Measurements from ENCODE around the gene CACNA1H. TPM values are rescaled to one million over a fixed set of nuclear protein-coding genes. Genes with fewer than 3 reads are reported as not detected.

Gene CACNA1H
- total and polyA plus RNA-seq, 2 of the 8 experiments (the other 6 are each of a cell fraction or from before 2014, with no cell fraction given) = 14.0 to 28.7 TPM

GRCh38 chr16:1271380-1271723 is 118.4 kb downstream of the CACNA1H start (continued):
- TF ChIP-seq, protein P1, sequence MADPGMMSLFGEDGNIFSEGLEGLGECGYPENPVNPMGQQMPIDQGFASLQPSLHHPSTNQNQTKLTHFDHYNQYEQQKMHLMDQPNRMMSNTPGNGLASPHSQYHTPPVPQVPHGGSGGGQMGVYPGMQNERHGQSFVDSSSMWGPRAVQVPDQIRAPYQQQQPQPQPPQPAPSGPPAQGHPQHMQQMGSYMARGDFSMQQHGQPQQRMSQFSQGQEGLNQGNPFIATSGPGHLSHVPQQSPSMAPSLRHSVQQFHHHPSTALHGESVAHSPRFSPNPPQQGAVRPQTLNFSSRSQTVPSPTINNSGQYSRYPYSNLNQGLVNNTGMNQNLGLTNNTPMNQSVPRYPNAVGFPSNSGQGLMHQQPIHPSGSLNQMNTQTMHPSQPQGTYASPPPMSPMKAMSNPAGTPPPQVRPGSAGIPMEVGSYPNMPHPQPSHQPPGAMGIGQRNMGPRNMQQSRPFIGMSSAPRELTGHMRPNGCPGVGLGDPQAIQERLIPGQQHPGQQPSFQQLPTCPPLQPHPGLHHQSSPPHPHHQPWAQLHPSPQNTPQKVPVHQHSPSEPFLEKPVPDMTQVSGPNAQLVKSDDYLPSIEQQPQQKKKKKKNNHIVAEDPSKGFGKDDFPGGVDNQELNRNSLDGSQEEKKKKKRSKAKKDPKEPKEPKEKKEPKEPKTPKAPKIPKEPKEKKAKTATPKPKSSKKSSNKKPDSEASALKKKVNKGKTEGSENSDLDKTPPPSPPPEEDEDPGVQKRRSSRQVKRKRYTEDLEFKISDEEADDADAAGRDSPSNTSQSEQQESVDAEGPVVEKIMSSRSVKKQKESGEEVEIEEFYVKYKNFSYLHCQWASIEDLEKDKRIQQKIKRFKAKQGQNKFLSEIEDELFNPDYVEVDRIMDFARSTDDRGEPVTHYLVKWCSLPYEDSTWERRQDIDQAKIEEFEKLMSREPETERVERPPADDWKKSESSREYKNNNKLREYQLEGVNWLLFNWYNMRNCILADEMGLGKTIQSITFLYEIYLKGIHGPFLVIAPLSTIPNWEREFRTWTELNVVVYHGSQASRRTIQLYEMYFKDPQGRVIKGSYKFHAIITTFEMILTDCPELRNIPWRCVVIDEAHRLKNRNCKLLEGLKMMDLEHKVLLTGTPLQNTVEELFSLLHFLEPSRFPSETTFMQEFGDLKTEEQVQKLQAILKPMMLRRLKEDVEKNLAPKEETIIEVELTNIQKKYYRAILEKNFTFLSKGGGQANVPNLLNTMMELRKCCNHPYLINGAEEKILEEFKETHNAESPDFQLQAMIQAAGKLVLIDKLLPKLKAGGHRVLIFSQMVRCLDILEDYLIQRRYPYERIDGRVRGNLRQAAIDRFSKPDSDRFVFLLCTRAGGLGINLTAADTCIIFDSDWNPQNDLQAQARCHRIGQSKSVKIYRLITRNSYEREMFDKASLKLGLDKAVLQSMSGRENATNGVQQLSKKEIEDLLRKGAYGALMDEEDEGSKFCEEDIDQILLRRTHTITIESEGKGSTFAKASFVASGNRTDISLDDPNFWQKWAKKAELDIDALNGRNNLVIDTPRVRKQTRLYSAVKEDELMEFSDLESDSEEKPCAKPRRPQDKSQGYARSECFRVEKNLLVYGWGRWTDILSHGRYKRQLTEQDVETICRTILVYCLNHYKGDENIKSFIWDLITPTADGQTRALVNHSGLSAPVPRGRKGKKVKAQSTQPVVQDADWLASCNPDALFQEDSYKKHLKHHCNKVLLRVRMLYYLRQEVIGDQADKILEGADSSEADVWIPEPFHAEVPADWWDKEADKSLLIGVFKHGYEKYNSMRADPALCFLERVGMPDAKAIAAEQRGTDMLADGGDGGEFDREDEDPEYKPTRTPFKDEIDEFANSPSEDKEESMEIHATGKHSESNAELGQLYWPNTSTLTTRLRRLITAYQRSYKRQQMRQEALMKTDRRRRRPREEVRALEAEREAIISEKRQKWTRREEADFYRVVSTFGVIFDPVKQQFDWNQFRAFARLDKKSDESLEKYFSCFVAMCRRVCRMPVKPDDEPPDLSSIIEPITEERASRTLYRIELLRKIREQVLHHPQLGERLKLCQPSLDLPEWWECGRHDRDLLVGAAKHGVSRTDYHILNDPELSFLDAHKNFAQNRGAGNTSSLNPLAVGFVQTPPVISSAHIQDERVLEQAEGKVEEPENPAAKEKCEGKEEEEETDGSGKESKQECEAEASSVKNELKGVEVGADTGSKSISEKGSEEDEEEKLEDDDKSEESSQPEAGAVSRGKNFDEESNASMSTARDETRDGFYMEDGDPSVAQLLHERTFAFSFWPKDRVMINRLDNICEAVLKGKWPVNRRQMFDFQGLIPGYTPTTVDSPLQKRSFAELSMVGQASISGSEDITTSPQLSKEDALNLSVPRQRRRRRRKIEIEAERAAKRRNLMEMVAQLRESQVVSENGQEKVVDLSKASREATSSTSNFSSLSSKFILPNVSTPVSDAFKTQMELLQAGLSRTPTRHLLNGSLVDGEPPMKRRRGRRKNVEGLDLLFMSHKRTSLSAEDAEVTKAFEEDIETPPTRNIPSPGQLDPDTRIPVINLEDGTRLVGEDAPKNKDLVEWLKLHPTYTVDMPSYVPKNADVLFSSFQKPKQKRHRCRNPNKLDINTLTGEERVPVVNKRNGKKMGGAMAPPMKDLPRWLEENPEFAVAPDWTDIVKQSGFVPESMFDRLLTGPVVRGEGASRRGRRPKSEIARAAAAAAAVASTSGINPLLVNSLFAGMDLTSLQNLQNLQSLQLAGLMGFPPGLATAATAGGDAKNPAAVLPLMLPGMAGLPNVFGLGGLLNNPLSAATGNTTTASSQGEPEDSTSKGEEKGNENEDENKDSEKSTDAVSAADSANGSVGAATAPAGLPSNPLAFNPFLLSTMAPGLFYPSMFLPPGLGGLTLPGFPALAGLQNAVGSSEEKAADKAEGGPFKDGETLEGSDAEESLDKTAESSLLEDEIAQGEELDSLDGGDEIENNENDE (IDR thresholded peaks at IDR 0.05; ENCODE audit: insufficient replicate concordance, low read length) = no peak
